Activated CD4-positive, alpha-beta T cell treated with anti-CD3 and anti-CD28 coated beads for 1 hour (primary cell): Measurements from ENCODE around the gene ZNF143.
A peak's percentile ranks its signal among the peaks of the same experiment; 100 is the strongest.
"Not testable (repeated sequence)": the region's sequence is repeated elsewhere in the genome, so short reads cannot be mapped to it uniquely, and the experiment has no call there.

Experiments used
- DNase-seq: peaks from one replicate; pipeline ENCODE4 v3.0.0-alpha.2; 2020

ZNF143 gene

DNA sequence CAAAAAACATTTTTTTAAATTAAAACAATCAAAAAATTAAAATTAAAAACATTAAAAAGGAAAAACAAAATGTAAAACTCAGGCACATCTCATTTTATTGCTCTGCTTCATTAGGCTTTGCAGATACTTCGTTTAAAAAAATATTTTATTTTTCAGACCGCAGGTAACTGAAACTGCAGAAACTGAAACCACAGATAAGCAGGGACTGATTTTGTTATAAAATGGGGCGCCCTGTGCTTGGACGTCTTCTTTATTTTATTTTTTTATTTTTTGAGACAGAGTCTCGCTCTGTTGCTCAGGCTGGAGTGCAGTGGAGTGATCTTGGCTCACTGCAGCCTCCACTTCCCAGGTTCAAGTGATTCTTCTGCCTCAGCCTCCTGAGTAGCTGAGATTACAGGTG lies 88.4 kb downstream of the ZNF143 start:
- not testable (repeated sequence) for DNase-seq

DNA sequence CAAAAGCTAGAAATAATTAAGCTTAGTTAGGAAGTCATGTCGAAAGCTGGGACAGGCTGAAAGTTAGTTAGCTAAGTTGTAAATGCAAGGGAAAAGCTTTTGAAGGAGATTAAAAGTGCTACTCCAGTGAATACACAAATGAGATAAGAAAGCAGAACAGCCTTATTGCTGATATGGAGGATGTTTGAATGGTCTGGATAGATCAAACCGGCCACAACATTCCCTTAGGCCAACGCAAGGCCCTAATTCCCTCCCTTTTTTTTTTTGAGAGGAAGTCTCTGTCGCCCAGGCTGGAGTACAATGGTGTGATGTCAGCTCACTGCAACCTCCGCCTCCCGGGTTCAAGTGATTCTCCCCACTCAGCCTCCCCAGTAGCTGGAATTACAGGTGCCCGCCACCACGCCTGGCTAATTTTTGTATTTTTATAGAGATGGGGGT lies 89.4 kb downstream of the ZNF143 start:
- no peak for DNase-seq

DNA sequence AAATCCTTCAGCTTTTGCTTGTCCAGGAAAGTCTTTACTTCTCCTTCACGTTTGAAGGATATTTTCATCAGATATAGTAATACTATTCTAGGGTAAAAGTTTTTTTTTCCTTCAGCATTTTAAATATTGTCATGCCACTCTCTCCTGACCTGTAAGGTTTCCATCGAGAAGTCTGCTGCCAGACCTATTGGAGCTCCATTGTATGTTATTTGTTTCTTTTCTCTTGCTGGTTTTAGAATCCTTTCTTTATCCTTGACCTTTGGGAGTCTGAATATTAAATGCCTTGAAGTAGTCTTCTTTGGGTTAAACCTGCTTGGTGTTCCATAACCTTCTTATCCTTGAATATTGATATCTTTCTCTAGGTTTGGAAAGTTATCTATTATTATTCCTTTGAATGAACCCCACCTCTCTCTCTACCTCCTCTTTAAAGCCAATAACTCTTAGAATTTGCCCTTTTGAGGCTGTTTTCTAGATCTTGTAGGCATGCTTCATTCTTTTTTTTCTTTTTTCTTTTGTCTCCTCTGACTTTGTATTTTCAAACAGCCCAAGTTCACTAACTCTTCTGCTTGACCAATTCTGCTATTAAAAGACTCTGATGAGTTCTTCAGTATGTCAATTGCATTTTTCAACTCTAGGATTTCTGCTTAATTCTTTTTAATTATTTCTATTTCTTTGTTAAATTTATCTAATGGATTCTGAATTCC lies 100.6 kb downstream of the ZNF143 start:
- no peak for DNase-seq

DNA sequence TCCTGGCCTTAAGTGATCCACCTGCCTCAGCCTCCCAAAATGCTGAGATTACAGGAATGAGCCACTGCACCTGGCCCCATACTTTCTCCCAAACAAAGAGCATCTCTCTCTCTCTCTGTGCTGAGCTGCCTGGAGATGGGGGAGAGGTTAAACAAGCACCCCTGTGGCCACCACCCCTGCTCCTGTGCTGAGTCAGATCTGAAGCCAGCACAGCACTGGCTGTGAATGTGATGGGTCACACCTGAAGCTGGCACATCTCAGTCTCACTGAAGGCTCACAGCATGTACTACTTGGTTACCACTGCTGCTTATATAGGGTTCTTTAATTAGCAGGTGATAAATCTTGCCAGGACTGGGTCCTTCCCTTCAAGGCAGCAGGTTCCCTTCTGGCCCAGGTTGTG lies 101.9 kb downstream of the ZNF143 start:
- no peak for DNase-seq

DNA sequence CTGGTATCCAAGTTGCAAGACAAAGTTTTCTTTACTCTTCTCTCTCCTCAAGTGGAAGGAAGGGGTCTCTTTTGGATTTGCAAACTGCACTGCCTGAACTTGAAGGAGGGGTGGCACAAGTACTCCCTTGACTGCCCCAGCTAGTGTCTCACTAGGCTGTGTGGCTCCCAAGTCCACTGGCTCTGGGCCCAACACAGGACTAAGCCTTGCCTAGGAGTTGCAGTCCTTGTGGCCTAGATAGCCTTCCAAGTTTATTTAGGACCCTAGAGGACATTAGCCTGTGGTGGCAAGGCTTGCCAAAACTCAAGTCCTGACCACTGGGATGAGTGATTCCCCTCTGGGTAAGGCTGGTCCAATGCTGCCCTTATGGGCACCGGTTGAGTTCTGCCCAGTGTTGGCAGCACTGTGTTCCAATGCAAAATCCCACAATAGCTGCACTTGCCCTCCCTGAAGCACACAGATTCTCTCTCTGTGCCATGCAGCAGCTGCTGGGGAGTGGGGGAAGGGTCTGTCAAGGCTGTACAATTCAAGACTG lies 102.5 kb downstream of the ZNF143 start:
- no peak for DNase-seq

DNA sequence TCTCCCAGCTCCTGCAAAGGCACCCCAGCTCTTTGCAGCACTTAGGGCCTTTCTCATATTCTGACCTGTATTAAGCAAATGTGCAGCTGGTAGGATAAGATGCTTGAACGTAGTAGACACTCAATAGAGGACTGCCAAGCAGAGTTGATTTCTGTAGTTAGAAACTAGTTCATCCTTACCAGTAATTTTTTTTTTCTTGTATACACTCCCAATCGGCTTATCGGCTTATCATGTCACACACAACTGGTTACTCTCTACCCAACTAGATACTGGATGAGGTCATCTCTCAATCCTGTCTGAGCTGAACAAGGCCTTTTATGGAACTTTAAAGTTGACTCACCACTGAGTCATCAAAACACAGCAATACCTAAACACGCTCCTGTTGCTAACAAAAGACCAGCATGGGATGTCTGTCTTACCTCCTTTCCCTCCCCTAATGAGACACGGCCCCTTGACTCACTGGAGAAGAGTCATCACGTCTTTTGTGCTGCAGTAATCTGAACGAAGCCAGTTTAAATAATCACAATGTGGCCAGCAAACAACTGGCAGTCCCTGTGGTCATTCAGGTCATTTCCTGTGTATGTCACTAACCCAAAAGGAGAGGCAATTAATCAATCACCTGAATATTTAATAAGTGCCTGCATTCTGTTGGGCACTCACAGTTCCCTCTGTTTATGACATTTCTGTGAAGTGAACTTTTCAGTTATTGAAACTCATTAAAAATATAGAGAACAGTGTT lies 105.2 kb downstream of the ZNF143 start:
- DNase-seq: peak; percentile 23

DNA sequence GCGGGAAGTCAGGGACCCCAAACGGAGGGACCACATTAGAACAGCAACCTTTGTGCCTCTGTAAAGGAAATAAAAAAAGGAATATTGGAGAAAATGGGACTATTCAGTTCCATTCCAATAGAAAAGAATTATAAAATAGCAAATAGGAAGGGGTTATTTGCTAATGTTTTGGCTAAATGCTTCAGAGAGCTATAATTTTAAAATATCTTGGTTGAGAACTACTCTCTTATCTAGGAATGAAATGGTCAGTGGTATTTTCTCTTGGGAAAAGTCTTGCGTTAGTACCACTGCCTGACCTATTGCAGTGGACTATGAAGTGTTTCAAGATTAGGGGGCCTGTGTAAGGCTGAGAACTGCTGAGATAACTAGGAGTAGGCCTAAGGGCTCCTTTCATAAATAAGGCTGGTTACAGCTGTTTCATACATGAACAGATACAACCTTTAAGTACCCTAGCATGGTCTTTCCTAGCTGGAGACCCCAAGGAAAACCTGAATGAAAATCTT lies 105.8 kb downstream of the ZNF143 start:
- no peak for DNase-seq

DNA sequence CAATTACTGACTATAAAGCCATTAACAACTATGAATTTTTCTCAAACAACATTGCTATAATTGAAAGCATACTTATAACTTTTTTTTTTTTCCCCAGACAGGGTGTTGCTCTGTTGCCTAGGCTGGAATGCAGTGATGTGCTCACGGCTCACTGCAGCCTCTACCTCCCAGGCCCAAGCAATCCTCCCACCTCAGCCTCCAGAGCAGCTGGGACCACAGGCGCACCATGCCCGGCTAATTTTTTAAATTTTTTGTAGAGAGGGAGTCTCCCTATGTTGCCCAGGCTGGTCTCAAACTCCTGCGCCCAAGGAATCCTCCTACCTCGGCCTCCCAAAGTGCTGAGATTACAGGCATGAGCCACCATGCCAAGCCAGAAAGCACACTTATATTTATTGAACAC lies 106.6 kb downstream of the ZNF143 start:
- DNase-seq: no peak

DNA sequence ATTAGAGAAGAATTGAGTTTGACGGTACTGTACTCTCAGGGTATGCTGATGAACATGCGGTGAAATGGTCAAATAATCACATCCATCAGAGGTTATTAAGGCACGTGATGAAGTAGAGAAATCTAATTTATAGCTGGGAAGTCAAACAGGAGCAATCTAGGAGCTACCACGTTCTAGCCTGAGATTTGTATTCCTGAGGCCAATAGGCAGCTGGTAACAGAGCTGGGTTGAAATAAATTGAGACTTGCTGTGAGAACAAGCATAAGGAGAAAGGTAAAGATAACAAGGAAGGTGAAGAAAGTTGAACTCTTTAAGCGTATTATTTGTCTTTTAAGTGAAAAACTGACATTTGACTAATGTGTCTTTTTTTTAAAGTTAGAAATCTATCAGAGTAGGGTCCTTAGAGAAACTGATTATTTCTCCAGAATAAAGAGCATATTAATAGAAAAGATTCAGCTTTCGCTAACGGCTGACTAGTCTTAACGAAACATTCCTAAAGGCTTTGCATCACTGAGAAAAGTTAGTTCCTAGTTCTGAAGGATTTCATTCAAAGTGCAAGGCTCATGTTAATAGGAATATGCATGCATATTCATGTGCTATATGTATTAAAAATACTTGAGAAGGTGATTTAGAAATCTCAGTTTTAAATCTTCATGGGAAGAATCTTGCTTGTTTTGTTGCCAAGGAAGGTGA lies 107.5 kb downstream of the ZNF143 start:
- no peak for DNase-seq

DNA sequence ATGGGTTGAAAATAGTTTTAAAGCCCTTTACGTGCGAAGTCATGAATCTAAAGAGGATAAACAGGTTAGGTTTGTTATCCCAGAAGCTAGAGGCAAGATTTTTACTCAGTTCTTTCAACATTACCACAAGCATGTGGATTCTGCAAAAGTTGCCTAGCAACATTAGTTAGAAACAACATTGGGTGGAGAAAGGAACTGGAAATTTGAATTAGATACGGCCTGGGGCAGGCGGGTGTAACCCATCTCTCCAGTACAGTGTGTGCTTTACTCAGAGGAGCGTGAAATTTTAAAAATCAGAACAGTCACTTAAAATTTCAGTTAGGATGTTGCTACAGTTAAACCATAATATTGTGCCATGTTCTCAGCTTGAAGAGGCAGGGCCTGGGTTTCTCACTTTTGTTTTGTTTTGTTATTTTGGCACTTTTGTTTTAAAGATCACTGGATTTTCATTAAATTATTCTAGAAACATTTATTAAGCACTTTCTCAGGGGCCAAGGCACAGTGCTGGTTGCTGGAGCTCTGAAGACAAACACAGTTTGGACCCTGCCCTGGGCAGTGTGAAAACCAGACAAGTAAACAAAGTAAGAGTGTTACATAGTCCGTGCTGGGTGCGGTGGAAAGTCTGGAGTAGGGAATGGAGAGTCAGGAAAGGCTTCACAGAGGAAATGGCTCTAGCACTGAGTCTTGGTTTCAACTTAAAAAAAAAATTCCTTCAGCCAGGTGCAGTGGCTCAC lies 108.2 kb downstream of the ZNF143 start:
- DNase-seq: no peak

DNA sequence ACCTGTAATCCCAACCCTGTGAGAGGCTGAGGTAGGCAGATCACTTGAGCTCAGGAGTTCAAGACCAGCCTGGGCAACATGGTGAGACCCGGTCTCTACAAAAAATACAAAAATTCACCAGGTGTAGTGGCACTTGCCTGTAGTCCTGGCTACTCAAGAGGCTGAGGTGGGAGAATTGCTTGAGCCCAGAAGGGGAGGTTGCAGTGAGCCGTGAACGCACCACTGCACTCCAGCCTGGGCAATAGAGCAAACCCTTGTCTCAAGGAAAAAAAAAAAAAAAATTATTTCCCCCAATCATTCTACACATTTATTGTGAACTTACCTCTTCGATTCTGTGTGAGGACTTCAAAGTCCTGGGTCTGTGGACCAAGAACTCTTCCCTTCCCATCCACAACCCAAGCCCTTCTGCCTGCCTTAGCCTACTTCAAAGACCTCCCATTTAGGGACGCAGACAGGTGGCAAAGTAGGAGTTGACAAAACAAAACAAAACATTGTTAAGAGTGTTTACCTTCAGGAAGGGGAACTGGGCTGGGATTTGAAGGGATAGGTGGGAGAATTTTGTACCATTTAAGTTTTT lies 108.9 kb downstream of the ZNF143 start:
- no peak for DNase-seq

DNA sequence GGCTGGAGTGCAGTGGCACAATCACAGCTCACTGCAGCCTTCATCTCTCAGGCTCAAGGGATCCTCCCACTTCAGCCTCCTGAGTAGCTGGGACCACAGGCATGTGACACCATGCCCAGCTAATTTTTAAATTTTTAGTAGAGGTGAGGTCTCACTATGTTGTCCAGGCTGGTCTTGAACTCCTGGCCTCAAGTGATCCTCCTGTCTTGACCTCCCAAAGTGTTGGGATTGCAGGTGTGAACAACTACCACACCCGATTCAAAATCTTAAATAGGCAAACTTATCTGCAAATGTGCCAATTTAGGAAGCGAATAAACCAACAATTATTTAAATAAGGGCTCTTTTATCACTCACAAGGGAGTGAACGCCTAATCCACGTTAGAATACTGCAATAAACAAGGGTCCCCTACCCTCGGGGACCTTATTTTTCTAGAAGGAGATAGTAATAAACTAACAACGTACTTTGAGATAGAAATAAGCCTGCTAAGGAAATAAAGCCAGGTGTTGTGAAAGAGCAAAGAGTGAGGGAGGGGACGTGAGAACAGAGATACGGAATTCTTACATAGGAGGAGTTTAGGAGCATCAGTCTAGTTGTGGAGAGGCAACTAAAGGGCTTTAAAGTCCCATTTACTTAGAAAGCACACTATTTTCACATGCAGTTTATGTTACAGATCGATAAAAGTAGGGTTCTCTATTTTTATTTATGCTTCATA lies 109.7 kb downstream of the ZNF143 start:
- no peak for DNase-seq

DNA sequence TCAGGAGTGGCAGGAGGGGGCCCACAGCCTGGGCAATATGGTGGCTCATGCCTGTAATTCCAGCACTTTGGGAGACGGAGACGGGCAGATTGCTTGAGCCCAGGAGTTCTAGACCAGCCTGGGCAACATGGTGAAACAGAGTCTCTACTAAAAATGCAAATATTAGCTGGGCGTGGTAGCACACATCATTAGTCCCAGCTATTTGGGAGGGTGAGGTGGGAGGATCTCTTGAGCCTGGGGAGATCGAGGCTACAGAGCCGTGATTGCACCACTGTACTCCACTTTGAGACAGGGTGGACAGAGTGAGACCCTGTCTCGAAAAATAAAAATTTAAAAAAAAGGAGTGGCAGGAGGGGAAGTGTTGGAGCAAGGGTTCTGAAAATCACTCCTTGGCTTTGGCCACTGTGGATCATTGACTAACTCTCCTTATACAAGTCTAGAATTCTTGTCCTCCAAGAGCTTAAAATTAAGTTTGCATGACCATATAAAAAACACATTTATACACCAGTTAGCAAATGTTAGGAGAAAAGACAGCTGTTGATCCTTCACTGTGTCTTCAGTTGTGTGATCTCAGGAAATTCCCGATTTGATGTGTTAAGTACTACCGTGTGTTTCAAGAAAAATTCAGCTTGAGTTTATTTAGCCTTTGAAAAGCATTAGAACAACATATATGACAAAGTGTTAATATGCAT lies 110.4 kb downstream of the ZNF143 start:
- no peak for DNase-seq

DNA sequence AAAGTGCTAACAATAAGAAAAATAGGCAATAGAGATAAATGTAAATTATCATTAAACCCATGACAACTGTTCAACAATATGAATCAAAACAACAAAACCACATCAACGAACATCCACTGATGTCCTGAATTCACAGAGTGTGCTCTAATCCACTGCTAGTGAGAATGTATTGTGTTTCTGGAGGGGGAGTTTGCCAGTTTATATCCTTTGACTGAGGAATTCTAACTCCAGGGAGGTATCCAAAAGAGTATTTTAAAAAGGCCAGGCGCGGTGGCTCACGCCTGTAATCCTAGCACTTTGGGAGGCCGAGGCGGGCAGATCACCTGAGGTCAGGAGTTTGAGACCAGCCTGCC lies 110.9 kb downstream of the ZNF143 start:
- no peak for DNase-seq

DNA sequence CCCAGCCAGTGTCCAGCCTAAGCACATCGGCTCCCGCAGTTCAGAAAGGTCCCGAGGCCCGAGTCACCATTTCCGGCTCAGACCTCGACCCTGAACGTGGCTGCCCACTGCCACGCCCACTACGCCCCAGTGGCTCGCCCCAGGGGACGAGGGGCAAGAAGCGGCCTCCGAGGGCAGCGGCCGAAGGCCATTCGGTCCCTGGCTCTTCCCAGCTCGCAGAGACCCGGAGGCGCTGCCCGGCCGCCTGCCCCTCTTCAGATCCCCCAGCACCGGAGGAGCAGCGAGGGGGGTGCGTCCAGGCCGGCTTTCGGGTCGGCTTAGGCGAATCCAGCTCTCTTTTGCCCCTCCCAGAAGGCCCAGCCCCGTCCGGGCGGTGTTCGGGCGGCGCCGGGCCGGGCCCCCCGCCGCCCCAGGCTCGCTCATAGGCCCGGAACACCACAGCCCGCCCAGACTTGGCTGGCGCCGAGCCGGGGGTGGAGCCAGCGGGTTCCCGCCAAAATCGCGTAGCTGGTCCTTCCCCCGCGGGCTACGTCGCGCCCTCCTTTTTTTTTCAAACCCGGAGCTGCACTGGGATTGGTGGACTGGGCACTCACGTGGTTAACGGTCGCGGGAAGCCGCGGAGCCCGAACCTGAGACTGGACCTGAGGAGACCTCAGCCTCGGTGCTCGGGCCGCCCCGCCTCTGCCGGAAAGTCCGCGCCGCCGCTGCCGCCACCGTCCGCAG lies 112.4 kb downstream of the ZNF143 start, which contains the start of gene WEE1:
WEE1 (plus strand) TSS at position 619 of the 723 bp plus-strand sequence. CDS start 264 bp downstream, outside the sequence.
- peak; percentile 93 for DNase-seq

DNA sequence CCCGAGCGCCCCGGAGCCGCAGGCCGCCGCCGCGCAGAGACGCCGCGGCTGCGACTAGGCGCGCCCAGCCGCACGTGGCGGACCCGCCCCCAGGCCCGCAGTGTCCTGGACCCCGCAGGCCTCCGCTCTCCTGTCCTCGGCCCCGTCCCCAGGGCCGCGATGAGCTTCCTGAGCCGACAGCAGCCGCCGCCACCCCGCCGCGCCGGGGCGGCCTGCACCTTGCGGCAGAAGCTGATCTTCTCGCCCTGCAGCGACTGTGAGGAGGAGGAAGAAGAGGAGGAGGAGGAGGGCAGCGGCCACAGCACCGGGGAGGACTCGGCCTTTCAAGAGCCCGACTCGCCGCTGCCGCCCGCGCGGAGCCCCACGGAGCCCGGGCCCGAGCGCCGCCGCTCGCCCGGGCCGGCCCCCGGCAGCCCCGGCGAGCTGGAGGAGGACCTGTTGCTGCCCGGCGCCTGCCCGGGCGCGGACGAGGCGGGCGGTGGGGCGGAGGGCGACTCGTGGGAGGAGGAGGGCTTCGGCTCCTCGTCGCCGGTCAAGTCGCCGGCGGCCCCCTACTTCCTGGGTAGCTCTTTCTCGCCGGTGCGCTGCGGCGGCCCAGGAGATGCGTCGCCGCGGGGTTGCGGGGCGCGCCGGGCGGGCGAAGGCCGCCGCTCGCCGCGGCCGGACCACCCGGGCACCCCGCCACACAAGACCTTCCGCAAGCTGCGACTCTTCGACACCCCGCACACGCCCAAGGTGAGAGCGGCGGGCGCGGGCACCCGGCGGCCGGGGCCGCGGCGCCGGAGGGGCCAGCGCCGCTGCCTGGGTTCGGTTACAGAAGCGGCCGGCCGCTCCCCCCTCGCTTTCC lies 113.2 kb downstream of the ZNF143 start:
- DNase-seq: no peak

DNA sequence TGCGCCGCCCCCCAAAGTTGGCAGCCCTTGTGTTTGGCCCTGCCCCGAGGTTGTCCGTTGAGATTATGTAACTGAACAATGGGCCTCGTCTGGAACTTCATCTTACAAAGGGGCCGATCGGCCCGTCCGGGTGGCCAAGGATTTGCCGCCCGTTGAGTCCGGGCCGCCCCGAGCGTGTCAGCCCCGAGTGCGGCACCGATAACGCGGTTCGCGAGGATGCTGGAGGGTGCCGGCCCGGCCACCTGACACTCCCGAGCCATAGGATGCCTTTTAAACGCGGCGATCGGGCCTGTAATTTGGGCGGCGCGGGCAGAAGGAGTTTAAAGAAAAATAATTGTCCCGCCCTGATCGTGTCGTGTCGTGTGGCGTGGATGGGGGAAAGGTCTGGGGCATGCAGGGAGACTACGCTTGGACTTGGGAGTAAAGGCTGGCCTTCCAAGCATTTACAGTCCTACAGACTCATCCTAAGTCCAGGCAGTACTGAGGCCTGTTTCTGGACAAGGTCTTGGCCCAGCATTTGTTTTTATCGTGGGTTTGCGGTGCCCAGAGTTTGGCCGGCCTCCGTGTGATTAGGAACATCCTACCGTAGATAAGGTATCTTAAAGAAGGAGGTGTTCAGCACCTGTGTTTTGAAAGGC lies 113.9 kb downstream of the ZNF143 start:
- DNase-seq: no peak
